Chondrocyte (in vitro differentiated cells): Measurements from ENCODE around the gene KLF4. TPM values are rescaled to one million over a fixed set of nuclear protein-coding genes. Genes with fewer than 3 reads are reported as not detected.

Source experiments
- DNase-seq: peaks from one replicate; pipeline ENCODE4 v3.0.0; 2021; ENCODE audit warnings: mixed read lengths, low spot score
- H3K27ac Mint-ChIP-seq: one replicate; pipeline ENCODE4 v1.8.0; 2021; ENCODE audit warnings: mild to moderate bottlenecking, moderate library complexity, mixed read lengths; ENCODE audit not compliant: unreplicated experiment
- H3K27me3 Mint-ChIP-seq: 2 replicates; pipeline ENCODE4 v1.8.0; 2021; ENCODE audit warnings: low read depth, mixed read lengths
- H3K36me3 Mint-ChIP-seq: 2 replicates; pipeline ENCODE4 v1.8.0; 2021; ENCODE audit warnings: low read depth, mixed read lengths
- H3K4me1 Mint-ChIP-seq: 2 replicates; pipeline ENCODE4 v1.8.0; 2021; ENCODE audit warnings: low read depth, mild to moderate bottlenecking, mixed read lengths
- H3K4me3 Mint-ChIP-seq: one replicate; pipeline ENCODE4 v1.8.0; 2021; ENCODE audit warnings: mild to moderate bottlenecking, moderate library complexity, mixed read lengths; ENCODE audit not compliant: unreplicated experiment
- H3K9me3 Mint-ChIP-seq: 2 replicates; pipeline ENCODE4 v1.8.0; 2021; ENCODE audit warnings: low read depth, mixed read lengths
- CTCF ChIP-seq: fragments of 200-600 bp; sonication (generic); IDR thresholded peaks from 2 replicates; pipeline ENCODE4 v1.5.0; 2021; ENCODE audit warnings: antibody characterized with exemption, mild to moderate bottlenecking, moderate library complexity
- total RNA-seq: library from RNA; stranded (reverse); gene quantifications from 3 replicates; pipeline ENCODE4 v1.2.1, GENCODE V29; 2021

The KLF4 gene
- total RNA-seq, 1 donor from 2014 or later = 36.0 TPM

DNA sequence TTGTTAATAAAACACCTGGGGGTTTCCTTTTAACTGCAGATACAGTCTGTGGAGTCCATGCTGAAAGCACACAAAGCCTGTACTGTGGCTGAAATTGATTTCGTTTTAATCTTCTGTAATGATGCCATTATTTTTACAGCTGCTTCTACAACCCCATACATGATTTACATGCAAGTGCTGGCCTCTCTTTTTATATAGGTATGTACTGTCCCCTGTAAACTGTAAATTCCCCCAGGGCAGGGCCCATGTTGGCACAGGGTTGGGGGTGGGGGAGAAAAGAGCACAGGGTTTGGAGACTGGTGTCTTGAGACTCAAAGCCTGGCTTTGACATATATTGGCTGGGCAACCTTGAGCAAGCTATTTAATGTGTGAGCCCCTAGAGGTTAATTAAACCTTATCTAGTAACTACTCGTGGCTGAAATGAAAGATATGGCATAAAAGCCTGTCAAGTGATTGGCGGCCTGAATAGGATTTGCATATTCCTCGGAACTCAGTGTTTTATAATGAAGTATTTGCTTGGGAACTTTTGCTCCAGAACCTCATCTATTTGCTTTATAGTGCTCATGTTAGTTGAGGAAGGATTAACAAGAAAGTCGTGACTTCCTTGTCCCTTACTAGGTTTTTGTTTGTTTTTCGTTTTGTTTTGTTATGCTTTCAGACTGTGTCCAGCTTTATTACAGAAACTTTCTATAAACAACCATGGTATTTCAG is 34.0 kb downstream of the KLF4 start:
- H3K9me3 Mint-ChIP-seq = no peaks in the 10 kb centered on the region
- H3K4me1 Mint-ChIP-seq = no peaks in the 10 kb centered on the region
- no peaks in the 10 kb centered on the region for H3K36me3 Mint-ChIP-seq
- DNase-seq = no peak
- H3K27me3 Mint-ChIP-seq = peaks cover 7% of the 10 kb centered on the region
- H3K27ac Mint-ChIP-seq = no peak overlapping the region
- H3K4me3 Mint-ChIP-seq = no peak overlapping the region
- no peak for TF ChIP-seq CTCF

GRCh38 chr9:107453479-107453878 is 36.1 kb downstream of the KLF4 start:
- Mint-ChIP-seq H3K27me3 (peaks cover 7% of the 10 kb centered on the region), H3K4me3 (no peak overlapping the region), H3K36me3 (no peaks in the 10 kb centered on the region), H3K9me3 (no peaks in the 10 kb centered on the region), H3K4me1 (no peaks in the 10 kb centered on the region), H3K27ac (no peak overlapping the region)
- no peak for TF ChIP-seq CTCF
- DNase-seq = no peak

DNA sequence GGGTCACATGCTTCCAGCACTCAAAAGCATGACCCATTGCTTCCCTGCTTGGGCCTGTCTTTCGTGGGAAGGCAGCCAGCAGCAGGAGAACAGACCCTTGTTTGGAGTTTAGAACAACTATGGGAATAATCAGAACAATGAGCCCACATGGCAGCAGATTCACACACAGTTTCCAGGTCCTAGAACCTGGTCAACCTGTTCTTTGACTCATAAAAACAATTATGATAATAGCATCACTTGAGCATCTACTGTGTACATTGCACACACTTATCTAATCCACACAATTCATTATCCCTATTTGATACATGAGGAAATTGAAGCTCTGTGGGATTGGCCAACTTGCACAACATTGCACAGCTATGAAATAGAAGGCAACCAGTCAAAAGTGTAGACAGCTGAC is 41.7 kb downstream of the KLF4 start:
- H3K27me3 Mint-ChIP-seq = no peaks in the 10 kb centered on the region
- no peak for TF ChIP-seq CTCF
- no peak overlapping the region for H3K27ac Mint-ChIP-seq
- no peaks in the 10 kb centered on the region for H3K4me1 Mint-ChIP-seq
- DNase-seq = no peak
- no peak overlapping the region for H3K4me3 Mint-ChIP-seq
- H3K36me3 Mint-ChIP-seq = no peaks in the 10 kb centered on the region
- no peaks in the 10 kb centered on the region for H3K9me3 Mint-ChIP-seq

- DNase-seq = no peak
- no peaks in the 10 kb centered on the region for H3K9me3 Mint-ChIP-seq
- no peaks in the 10 kb centered on the region for H3K4me1 Mint-ChIP-seq
- TF ChIP-seq CTCF = no peak
- H3K4me3 Mint-ChIP-seq = no peak overlapping the region
- H3K36me3 Mint-ChIP-seq = no peaks in the 10 kb centered on the region
- no peaks in the 10 kb centered on the region for H3K27me3 Mint-ChIP-seq
- no peak overlapping the region for H3K27ac Mint-ChIP-seq
These were observed 42.5 kb downstream of the KLF4 start for GRCh38 chr9:107447081-107447480.

GRCh38 chr9:107446491-107446890 is 43.1 kb downstream of the KLF4 start:
- Mint-ChIP-seq H3K27ac (no peak overlapping the region), H3K4me3 (no peak overlapping the region), H3K9me3 (no peaks in the 10 kb centered on the region), H3K27me3 (peaks cover under 1% of the 10 kb centered on the region), H3K36me3 (no peaks in the 10 kb centered on the region), H3K4me1 (no peaks in the 10 kb centered on the region)
- TF ChIP-seq CTCF = no peak
- no peak for DNase-seq
